ENCODE data around the gene OLFML1.

DNA sequence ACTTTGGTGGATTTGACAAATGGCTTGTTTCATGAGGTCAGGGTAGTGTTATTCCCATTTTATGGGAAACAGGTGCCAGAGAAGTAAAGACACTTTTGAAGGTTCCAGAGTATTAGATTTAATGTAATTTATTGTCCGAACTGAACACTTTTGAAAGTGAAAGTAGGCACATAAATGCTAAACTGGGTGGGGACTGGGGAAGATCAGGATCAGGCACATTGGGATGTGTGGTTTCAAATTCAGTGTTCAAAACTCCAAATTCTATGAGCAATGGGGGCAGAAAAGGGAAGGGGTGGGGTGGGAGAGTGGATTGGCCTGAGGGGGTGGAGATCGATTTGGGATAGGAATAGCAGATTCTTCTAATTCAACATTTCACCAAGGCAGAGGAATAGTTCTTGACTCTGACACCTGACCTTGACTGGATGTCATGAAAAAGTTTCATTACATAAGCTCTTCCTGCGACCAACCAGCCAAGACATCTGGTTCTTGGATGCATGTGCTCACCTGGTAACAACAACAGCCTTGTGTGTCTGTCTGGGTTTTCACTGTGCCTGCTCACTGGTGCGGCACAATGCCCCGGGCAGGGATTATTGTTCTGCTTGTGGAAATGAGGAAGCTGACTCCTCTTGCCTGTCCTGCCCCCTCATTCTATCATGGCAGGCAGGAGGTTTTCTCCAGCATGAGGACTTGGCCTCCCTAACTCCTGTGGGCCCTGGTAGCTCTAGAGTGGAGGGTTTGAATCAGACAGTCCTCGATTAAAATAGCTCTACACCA is 39.3 kb downstream of the OLFML1 start:
- TF ChIP-seq CTCF (IDR thresholded peaks at IDR 0.05) (no peak), POLR2A (IDR thresholded peaks at IDR 0.05) (no peak)

Data from heart left ventricle (tissue), 13 donors.